ENCODE measurements around the gene KRI1. TPM values are rescaled to one million over a fixed set of nuclear protein-coding genes. Genes with fewer than 3 reads are reported as not detected.
"Not testable (repeated sequence)": the region's sequence is repeated elsewhere in the genome, so short reads cannot be mapped to it uniquely, and the experiment has no call there.

Gene KRI1
- total and polyA plus RNA-seq, 2 experiments from 2014 or later = 23.8 to 43.2 TPM

DNA sequence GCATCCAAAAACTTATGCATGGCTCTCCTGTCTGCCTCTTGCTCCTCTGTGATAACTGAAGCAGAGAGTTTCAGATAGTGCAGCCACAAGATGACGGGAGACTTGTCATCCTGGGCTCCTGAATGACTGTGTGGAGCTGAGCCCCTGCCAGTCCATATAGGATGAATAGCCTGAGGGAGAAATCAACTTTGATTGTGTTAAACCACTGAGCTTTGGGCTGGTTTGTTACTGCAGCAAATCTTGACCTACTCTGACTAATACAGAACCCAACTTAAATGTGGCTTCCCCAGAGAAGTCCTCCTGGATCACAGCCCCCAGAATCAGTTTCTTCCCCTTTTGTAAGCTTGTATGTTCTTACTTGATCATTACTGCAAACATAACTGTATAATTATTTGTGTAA, 33.4 kb downstream of the KRI1 start (continued):
- TF ChIP-seq, protein P1, sequence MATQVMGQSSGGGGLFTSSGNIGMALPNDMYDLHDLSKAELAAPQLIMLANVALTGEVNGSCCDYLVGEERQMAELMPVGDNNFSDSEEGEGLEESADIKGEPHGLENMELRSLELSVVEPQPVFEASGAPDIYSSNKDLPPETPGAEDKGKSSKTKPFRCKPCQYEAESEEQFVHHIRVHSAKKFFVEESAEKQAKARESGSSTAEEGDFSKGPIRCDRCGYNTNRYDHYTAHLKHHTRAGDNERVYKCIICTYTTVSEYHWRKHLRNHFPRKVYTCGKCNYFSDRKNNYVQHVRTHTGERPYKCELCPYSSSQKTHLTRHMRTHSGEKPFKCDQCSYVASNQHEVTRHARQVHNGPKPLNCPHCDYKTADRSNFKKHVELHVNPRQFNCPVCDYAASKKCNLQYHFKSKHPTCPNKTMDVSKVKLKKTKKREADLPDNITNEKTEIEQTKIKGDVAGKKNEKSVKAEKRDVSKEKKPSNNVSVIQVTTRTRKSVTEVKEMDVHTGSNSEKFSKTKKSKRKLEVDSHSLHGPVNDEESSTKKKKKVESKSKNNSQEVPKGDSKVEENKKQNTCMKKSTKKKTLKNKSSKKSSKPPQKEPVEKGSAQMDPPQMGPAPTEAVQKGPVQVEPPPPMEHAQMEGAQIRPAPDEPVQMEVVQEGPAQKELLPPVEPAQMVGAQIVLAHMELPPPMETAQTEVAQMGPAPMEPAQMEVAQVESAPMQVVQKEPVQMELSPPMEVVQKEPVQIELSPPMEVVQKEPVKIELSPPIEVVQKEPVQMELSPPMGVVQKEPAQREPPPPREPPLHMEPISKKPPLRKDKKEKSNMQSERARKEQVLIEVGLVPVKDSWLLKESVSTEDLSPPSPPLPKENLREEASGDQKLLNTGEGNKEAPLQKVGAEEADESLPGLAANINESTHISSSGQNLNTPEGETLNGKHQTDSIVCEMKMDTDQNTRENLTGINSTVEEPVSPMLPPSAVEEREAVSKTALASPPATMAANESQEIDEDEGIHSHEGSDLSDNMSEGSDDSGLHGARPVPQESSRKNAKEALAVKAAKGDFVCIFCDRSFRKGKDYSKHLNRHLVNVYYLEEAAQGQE (IDR thresholded peaks at IDR 0.05; ENCODE audit: unreplicated experiment) = no peak
- TF ChIP-seq JUNB (IDR thresholded peaks at IDR 0.05; ENCODE audit: unreplicated experiment) = no peak
- TF ChIP-seq ZNF331 (CRISPR knock-in tag; IDR thresholded peaks at IDR 0.05; ENCODE audit: low read depth) = no peak
- TF ChIP-seq, protein P2, sequence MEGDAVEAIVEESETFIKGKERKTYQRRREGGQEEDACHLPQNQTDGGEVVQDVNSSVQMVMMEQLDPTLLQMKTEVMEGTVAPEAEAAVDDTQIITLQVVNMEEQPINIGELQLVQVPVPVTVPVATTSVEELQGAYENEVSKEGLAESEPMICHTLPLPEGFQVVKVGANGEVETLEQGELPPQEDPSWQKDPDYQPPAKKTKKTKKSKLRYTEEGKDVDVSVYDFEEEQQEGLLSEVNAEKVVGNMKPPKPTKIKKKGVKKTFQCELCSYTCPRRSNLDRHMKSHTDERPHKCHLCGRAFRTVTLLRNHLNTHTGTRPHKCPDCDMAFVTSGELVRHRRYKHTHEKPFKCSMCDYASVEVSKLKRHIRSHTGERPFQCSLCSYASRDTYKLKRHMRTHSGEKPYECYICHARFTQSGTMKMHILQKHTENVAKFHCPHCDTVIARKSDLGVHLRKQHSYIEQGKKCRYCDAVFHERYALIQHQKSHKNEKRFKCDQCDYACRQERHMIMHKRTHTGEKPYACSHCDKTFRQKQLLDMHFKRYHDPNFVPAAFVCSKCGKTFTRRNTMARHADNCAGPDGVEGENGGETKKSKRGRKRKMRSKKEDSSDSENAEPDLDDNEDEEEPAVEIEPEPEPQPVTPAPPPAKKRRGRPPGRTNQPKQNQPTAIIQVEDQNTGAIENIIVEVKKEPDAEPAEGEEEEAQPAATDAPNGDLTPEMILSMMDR (conservative IDR thresholded peaks at IDR 0.05; ENCODE audit: low read depth in 2 of 2) = no peak
- TF ChIP-seq ZNF114 (CRISPR knock-in tag; IDR thresholded peaks at IDR 0.05) = no peak
- no peak for TF ChIP-seq EZH2 (IDR thresholded peaks at IDR 0.05; ENCODE audit: low read depth, unreplicated experiment)
- no peak for TF ChIP-seq STAT1 (IDR thresholded peaks at IDR 0.05; ENCODE audit: unreplicated experiment)
- no peak for TF ChIP-seq CREB1 (CRISPR knock-in tag; IDR thresholded peaks at IDR 0.05; ENCODE audit: low read depth)

DNA sequence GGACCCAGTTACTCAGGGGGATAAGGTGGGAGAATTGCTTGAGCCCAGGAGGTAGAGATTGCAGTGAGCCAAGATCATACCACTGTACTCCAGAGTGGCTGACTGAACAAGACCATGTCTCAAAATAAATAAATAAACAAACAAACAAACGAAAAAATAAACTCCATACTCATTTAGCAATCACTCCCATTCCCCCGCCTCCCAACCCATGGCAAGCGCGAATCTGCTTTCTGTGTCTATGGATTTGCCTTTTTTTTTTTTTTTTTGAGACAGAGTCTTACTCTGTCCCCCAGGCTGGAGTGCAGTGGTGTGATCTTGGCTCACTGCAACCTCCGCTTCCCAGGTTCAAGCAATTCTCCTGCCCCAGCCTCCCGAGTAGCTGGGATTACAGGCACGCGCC, 38.9 kb downstream of the KRI1 start:
- not testable (repeated sequence) for H3K27ac Mint-ChIP-seq; H3K27me3 Mint-ChIP-seq (ENCODE audit: insufficient read depth, low read depth, poor library complexity); H3K36me3 ChIP-seq (ENCODE audit: insufficient read depth)

DNA sequence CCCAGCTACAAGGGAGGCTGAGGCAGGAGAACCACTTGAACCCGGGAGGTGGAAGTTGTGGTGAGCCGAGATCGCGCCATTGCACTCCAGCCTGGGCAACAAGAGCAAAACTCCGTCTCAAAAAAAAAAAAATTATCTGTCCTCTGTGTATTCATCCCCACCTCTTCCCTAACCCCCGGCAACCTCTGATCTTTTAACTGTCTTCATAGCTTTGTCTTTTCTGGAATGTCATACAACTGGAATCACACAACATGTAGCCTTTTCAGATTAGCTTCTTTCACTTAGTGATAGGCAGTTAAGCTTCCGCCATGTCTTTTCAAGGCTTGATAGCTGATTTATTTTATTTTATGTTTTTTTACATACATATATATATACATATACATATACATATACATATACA, 40.2 kb downstream of the KRI1 start:
- H3K27ac Mint-ChIP-seq = no peak overlapping the region
- Histone ChIP-seq H3K36me3 (ENCODE audit: insufficient read depth) (no peaks in the 10 kb centered on the region; the same call in 1 of the 2 replicates), H3K4me3 (no peak overlapping the region), H3K27ac (ENCODE audit: low read depth) (no peak overlapping the region), H4K20me1 (replicated peaks; ENCODE audit: insufficient read depth) (no peaks in the 10 kb centered on the region), H3K79me2 (replicated peaks; ENCODE audit: insufficient read depth) (no peaks in the 10 kb centered on the region), H2AFZ (no peak overlapping the region), H3K27me3 (ENCODE audit: insufficient read depth) (no peaks in the 10 kb centered on the region), H3K4me2 (no peak overlapping the region), H3K4me1 (ENCODE audit: insufficient read depth) (no peaks in the 10 kb centered on the region), H3K9me2 (ENCODE audit: insufficient read depth) (no peaks in the 10 kb centered on the region), H3F3A (replicated peaks; ENCODE audit: low read depth) (no peaks in the 10 kb centered on the region)
- H3K27me3 Mint-ChIP-seq (ENCODE audit: insufficient read depth, low read depth, poor library complexity) = peaks cover 4% of the 10 kb centered on the region
- no peak overlapping the region for H3K4me3 Mint-ChIP-seq
- no peaks in the 10 kb centered on the region for H3K4me1 Mint-ChIP-seq
- DNase-seq (ENCODE audit: low spot score) (no peak), ATAC-seq (no peak)
- no peaks in the 10 kb centered on the region for H3K9me3 Mint-ChIP-seq
- H3K36me3 Mint-ChIP-seq (ENCODE audit: low read depth) = no peaks in the 10 kb centered on the region
- no peak for TF ChIP-seq ZNF114 (CRISPR knock-in tag; IDR thresholded peaks at IDR 0.05)
- TF ChIP-seq EZH2 (IDR thresholded peaks at IDR 0.05; ENCODE audit: low read depth, unreplicated experiment) = no peak
- no peak for TF ChIP-seq STAT1 (IDR thresholded peaks at IDR 0.05; ENCODE audit: unreplicated experiment)
- no peak for TF ChIP-seq NANOG (IDR thresholded peaks at IDR 0.05; ENCODE audit: borderline replicate concordance)

More for the DNA sequence above, 38.9 kb downstream of the KRI1 start:
- not testable (repeated sequence) for H3K4me3 Mint-ChIP-seq; H3K27me3 ChIP-seq (ENCODE audit: insufficient read depth); H3K4me1 Mint-ChIP-seq; H3K79me2 ChIP-seq (replicated peaks; ENCODE audit: insufficient read depth); H3K9me3 Mint-ChIP-seq; H3K4me2 ChIP-seq; H2AFZ ChIP-seq; H4K20me1 ChIP-seq (replicated peaks; ENCODE audit: insufficient read depth); H3K4me3 ChIP-seq; H3K27ac ChIP-seq (ENCODE audit: low read depth); H3F3A ChIP-seq (replicated peaks; ENCODE audit: low read depth); H3K9me2 ChIP-seq (ENCODE audit: insufficient read depth); DNase-seq (ENCODE audit: low spot score); ATAC-seq; H3K4me1 ChIP-seq (ENCODE audit: insufficient read depth); H3K36me3 Mint-ChIP-seq (ENCODE audit: low read depth)

All from GM23338 (cell line).